Superior temporal gyrus (tissue), 1 donor: ENCODE data around the gene MLPH.
A peak's percentile ranks its signal among the peaks of the same experiment; 100 is the strongest.
"Not testable (repeated sequence)": the region's sequence is repeated elsewhere in the genome, so short reads cannot be mapped to it uniquely, and the experiment has no call there.

Source experiments
- DNase-seq: peaks from one replicate; pipeline ENCODE4 v3.0.0-alpha.2; 2016; ENCODE audit errors: extremely low spot score

MLPH gene

DNA sequence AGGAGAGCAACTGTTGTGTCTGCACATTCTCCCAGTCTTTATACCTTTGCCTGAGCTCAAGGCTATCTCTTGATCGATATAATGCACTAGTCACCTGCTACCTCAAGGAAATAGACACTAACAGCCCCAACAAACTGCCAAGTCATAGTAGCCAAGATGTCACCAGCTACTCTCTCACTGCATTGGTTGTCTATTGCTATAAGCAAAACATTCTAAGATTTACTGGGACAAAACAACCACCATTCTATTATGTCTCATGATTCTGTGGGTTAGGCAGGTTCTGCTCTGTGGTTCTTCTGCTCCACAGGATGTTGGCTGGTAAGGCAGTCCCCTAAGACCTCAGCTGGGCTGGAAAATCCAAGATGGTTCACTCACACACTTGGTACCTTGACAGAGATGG, 28.5 kb upstream of the MLPH start:
- DNase-seq: no peak

DNA sequence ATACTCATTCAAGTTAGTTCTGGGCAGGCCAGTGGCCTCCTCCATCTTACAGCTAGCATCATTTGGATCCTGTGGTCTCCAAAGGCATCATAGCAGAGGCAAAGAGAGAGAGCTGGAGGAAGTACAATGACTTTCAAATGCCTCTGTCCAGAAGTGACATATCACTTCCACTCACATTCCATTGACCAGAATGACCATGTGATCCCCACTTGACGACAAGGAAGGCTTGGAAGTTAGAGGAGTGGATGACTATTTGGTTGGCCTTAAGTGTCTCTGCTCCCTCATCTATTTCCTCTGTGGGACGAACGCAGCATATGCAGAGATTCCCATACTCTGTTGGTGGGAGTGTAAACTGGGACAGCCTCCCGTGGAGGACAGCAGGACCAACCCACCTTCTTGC, 27.8 kb upstream of the MLPH start:
- DNase-seq: no peak

DNA sequence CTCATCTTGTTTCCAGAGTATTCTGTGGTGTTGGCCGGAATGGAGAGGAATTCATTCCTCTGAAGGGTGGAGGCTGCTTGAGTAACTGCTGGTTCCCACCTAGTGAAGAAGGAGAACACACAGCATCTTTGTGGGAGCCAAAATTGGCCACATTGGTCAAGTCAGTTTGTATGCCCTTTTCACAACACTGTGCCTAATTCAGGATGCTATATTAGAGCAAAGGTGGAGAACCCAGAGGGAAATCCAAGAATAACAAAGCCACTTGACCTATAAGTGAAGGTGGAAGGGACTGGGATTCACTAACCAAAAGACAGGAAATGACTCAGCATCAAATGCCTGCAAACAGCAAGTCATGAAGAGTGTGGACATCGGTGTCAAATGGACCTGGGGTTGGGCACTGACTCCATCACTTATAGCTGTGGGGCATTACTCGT, 27.3 kb upstream of the MLPH start:
- DNase-seq: no peak

DNA sequence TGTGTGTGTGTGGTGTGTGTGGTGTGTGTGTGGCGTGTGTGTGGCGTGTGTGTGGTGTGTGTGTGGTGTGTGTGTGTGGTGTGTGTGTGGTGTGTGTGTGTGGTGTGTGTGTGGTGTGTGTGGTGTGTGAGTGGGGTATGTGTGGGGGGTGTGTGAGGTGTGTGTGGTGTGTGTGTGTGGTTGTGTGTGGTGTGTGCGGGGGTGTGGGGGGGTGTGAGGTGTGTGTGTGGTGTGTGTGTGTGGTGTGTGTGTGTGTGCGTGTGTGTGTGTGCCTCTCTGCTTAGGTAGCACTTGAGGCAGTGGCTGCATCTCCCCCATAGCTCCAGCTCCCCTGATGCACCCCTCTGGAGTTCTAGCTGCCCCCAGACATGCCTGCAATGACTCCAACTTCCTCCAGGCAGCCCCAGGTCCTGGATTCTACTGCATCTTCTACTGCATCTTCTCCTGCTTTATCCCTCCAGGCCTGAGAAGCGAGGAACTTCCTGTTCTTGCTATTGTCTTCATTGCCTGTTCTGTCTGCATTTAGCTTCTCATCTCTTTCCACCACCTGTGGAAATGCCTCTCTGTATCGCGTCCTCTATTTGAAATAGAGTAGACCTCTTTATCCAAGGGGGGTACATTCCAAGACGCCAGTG, 22.2 kb upstream of the MLPH start:
- no peak for DNase-seq

GRCh38 chr2:237465515-237466148, 21.4 kb upstream of the MLPH start:
- DNase-seq: no peak

- DNase-seq: no peak
Observed at GRCh38 chr2:237466211-237466610, 20.8 kb upstream of the MLPH start.

- no peak for DNase-seq
Observed at GRCh38 chr2:237467447-237468179, 19.4 kb upstream of the MLPH start.

DNA sequence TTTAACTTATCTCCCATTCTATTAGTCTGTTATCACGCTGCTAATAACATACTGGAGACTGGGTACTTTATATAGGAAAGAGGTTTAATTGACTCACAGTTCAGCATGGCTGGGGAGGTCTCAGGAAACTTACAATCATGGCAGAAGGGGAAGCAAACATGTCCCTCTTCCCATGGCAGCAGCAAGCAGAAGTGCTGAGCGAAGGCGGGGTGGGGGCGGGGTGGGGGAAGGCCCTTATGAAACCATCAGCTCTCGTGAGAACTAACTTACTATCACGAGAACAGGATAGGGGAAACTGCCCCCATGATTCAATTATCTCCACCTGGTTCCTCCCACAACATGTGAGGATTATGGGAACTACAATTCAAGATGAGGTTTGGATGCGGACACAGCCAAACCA, 17.6 kb upstream of the MLPH start:
- DNase-seq: not testable (repeated sequence)

- no peak for DNase-seq
Observed at GRCh38 chr2:237469849-237470248, 17.2 kb upstream of the MLPH start.

GRCh38 chr2:237470914-237471313, 16.1 kb upstream of the MLPH start:
- DNase-seq: no peak

- DNase-seq: no peak
Observed at GRCh38 chr2:237471438-237472186, 15.4 kb upstream of the MLPH start.

DNA sequence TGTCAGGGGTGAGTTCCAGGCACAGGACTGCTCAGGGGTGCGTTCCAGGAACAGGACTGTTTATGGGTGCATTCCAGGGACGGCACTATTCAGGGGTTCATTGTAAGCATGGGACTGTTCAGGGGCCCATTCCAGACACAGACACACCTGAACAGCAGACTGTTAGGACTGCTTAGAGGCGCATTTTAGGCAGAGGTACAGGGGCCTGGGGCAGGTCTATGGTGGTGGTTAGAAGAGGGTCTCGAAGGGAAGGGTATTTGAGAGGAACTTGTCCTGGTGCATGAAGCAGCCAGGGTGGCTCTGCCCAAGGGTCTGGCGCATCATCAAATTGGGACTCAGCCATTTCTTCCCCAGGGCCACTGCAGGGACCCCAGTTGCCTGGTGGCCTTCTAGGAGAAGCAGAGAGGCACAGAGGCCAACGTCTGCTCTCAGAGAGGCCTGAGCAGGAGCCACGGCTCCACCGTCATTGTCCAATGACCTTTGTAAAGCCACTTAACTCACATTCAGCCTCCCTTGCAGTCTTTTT, 14.8 kb upstream of the MLPH start:
- DNase-seq: no peak

DNA sequence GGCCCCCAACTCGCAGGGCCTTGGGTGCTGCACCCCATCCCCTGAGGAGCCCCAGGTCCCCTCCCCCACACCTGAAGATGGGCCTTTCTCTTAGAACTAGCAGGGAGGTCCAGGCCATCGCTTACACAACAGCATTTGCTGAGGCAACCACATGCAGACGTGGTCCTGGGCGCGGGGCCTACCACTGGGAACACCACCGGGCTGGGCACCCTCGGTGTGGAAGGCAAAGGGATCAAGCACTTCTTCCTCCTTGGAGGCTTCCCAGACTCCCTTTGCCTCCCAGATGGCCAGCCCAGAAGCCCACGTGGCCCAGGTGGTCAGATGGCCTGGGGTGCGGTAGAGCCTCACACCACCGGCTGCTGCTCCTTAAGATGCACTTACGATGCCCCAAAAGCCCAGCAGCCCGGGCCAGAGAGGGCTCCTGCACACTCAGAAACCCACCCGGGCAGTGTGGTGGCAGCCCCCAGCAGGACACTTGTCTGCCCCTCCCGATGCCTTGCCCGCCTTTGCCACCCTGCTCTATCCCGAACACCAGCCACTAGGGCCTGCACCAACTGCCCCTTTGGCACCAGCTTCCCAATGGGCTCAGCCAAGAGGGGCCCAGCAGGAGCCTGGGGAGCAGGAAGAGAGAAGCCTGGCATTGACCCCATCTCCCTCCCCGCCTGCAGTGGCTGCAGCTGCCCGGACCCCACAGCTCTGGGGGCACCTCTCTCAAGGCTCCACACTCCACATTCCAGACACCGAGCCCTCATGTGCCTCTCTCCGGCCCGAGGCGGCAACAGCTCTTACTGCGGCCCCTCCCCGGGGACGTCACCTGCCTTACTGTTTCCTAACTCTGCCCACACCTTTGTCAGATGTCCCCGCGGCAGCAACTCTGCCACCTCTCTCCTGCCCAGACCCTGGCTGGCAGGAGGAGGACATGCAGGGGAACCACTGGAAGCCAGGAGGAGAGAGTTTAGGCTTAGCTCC, 13.9 kb upstream of the MLPH start:
- no peak for DNase-seq

DNA sequence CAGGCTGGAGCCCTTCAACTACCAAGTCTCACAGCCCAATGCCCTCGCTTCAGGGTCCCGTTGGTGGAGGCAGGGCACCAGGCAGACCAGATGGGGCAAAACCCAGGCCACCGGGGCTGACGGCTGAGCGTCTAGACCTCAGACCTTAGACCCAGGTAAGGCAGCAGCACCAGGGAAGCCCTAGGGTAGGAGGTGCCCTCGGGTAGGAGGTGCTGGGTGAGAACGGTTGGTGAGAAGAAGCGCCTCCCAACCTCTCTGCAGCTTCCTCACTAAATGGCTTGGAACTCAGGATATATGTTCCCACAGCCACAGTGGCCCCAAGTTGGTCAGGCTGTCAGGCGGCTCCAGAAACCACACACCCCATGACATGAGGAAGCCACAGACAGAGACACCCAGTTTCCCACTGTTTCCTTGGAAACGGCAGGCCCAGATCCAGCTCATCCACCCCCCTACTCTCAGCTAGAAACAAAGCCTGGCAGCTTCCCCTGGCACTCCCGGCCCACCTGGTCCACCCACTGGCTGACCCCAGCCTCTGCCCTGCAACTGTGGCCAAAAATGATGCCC, 13.1 kb upstream of the MLPH start:
- DNase-seq: peak; percentile 34

DNA sequence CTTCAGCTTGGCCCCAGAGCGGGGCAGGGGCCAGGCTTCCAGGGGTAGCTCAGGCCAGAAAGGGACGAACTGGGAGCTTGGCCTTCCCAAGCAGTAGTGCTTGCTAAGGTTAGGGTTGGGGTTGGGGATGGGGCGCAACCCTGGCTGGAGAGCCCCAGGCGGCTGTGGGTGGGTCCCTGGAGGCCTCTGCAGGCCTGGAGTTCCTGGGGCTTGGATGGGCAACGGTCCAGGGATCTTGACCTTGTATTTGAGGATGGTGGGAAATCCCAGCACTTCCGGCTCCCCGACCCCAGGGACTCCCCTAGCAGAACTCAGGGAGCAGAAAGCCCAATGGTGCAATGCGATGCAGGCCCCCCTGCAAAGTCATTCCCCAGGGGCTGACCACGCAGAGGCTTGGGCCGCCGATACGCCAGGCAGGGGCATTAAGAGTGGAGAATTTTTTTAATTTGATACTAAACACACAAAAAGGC, 12.6 kb upstream of the MLPH start:
- no peak for DNase-seq

DNA sequence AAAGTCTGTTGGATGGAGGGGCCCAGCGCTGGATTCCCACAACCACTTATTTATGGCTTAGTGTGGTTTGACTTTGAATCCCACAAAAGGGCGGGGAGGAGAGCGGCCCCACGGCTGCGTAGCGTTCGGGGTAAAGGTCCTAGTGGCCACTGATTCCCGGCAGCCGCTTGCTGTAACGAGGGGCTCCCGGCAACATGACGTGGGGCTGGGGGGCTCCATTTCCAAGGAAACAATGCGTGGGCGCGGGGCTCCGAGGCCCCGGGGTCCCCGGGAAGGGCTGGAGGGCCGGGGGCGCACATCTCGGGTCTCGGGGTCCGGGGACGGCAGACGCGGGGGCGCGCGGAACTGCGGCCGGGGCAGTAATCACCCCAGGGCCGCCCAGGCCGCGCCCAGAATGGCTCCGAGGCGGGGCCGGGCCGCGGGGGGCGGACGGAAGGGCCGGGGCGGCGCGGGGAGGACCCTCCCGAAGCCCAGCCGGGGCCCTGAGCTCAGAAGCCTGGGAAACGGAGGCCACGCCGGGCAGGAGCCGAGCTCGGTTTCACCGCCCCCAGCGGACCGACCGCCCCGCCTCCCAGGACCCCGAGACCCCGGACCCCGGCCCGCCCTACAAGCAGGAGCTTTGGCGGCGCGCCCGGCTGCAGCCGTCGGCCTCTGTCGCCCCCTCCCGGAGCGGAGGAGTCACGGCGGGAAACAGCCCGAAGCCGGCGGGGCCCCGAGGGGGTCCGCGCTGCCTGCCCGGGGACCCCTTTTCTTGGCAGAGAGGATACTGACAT, 11.9 kb upstream of the MLPH start:
- peak; percentile 54 for DNase-seq

- peak; percentile 33 for DNase-seq
Observed at GRCh38 chr2:237475704-237476141, 11.3 kb upstream of the MLPH start.

GRCh38 chr2:237478095-237478494, 9.0 kb upstream of the MLPH start:
- no peak for DNase-seq

GRCh38 chr2:237478979-237479378, 8.1 kb upstream of the MLPH start:
- peak; percentile 53 for DNase-seq

DNA sequence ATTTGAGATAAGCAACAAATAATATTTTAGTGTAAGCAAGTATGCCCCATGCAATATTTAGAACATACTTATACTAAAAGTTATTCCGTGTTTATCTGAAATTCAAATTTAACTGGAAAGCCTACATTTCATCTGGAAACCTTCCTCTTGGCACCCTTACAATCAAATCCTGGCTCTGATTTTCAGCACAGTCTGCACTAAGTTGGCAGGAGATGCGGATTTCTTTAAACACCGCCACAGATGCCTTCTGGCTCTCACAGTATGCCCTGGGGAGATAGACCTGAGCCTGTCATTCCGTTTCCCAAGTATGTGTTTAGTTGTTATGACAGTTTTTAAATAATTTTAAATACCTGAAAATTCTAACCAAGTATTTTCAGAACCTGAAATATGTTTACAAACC, 7.3 kb upstream of the MLPH start:
- DNase-seq: peak; percentile 78
